Neural progenitor cell (in vitro differentiated cells): Measurements from ENCODE around the gene FES. TPM values are rescaled to one million over a fixed set of nuclear protein-coding genes. Genes with fewer than 3 reads are reported as not detected.

Experiments used
- DNase-seq: peaks from one replicate; pipeline ENCODE4 v3.0.0-alpha.2; 2016; ENCODE audit warnings: low spot score
- H2AFZ ChIP-seq: fragments of 200-600 bp; sonication (generic); replicated peaks from 2 replicates; pipeline ENCODE4 v1.6.1; 2016; ENCODE audit warnings: antibody characterized with exemption
- H3F3A ChIP-seq: fragments of 200-600 bp; sonication (generic); 2 replicates; pipeline ENCODE4 v1.6.1; 2016; ENCODE audit warnings: antibody characterized with exemption, low read depth
- H3K27ac ChIP-seq: fragments of 200-600 bp; sonication (generic); 2 replicates; pipeline ENCODE4 v1.5.1; 2016; ENCODE audit warnings: mild to moderate bottlenecking
- H3K27me3 ChIP-seq: fragments of 200-600 bp; sonication (generic); 2 replicates; pipeline ENCODE4 v1.6.1; 2016; ENCODE audit warnings: mild to moderate bottlenecking, moderate library complexity
- H3K36me3 ChIP-seq: fragments of 200-600 bp; sonication (generic); 2 replicates; pipeline ENCODE4 v1.5.1; 2016
- H3K4me1 ChIP-seq: fragments of 200-600 bp; sonication (generic); 2 replicates; pipeline ENCODE4 v1.6.1; 2016; ENCODE audit warnings: mixed run types
- H3K4me2 ChIP-seq: fragments of 200-600 bp; sonication (generic); 2 replicates; pipeline ENCODE4 v1.6.1; 2016
- H3K4me3 ChIP-seq: fragments of 200-600 bp; sonication (generic); 2 replicates; pipeline ENCODE4 v1.5.1; 2016
- H3K79me2 ChIP-seq: fragments of 200-600 bp; sonication (generic); 2 replicates; pipeline ENCODE4 v1.6.1; 2016; ENCODE audit warnings: low read depth
- H3K9ac ChIP-seq: fragments of 200-600 bp; sonication (generic); 2 replicates; pipeline ENCODE4 v1.6.1; 2016
- H3K9me3 ChIP-seq: fragments of 200-600 bp; sonication (generic); 2 replicates; pipeline ENCODE4 v1.5.1; 2016; ENCODE audit warnings: low read depth
- H4K20me1 ChIP-seq: fragments of 200-600 bp; sonication (generic); 2 replicates; pipeline ENCODE4 v1.6.1; 2016; ENCODE audit warnings: low read depth
- H3K27ac Mint-ChIP-seq: 3 replicates; pipeline ENCODE4 v1.8.0; 2021; ENCODE audit warnings: mixed read lengths
- H3K27me3 Mint-ChIP-seq: 2 replicates; pipeline ENCODE4 v1.8.0; 2022; ENCODE audit warnings: low read depth, mild to moderate bottlenecking, inconsistent platforms, moderate library complexity, mixed read lengths; ENCODE audit not compliant: insufficient read depth
- H3K36me3 Mint-ChIP-seq: 3 replicates; pipeline ENCODE4 v1.8.0; 2021; ENCODE audit warnings: mixed read lengths
- H3K4me1 Mint-ChIP-seq: 3 replicates; pipeline ENCODE4 v1.8.0; 2021; ENCODE audit warnings: mixed read lengths
- H3K4me3 Mint-ChIP-seq: 3 replicates; pipeline ENCODE4 v1.8.0; 2021; ENCODE audit warnings: mild to moderate bottlenecking, moderate library complexity, mixed read lengths
- H3K9me3 Mint-ChIP-seq: 3 replicates; pipeline ENCODE4 v1.8.0; 2020; ENCODE audit warnings: mixed read lengths
- EZH2 ChIP-seq: fragments of 200-600 bp; sonication (generic); IDR thresholded peaks from 2 replicates; pipeline ENCODE4 v1.6.1; 2017; ENCODE audit warnings: antibody characterized with exemption, mild to moderate bottlenecking, moderate library complexity
- EZH2phosphoT487 ChIP-seq: fragments of 200-600 bp; sonication (generic); IDR thresholded peaks from 2 replicates; pipeline ENCODE4 v1.6.1; 2017; ENCODE audit warnings: antibody characterized with exemption
- total RNA-seq: library from RNA; depleted of rRNA; stranded (reverse); fragments of >200 nt; gene quantifications from 2 replicates; pipeline ENCODE4 v1.2.3, GENCODE V29; 2015; ENCODE audit warnings: low replicate concordance
- TF ChIP-seq, protein P1 (sequence below): fragments of 200-600 bp; sonication (generic); IDR thresholded peaks from 2 replicates; pipeline ENCODE4 v1.5.1; 2017; ENCODE audit warnings: antibody characterized with exemption, mild to moderate bottlenecking

FES gene
- total RNA-seq, 1 donor from 2014 or later: 11.7 TPM

DNA sequence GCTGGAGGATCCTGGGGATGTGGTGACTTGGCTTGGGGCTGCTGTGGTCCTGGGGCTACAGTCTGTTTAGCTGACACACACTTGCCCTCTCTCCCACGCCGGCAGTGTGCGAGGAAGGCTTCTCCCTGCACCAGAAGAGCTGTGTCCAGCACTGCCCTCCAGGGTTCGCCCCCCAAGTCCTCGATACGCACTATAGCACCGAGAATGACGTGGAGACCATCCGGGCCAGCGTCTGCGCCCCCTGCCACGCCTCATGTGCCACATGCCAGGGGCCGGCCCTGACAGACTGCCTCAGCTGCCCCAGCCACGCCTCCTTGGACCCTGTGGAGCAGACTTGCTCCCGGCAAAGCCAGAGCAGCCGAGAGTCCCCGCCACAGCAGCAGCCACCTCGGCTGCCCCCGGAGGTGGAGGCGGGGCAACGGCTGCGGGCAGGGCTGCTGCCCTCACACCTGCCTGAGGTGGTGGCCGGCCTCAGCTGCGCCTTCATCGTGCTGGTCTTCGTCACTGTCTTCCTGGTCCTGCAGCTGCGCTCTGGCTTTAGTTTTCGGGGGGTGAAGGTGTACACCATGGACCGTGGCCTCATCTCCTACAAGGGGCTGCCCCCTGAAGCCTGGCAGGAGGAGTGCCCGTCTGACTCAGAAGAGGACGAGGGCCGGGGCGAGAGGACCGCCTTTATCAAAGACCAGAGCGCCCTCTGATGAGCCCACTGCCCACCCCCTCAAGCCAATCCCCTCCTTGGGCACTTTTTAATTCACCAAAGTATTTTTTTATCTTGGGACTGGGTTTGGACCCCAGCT is 2.9 kb upstream of the FES start:
- Histone ChIP-seq H4K20me1 (no peaks in the 10 kb centered on the region), H3K4me2 (no peak overlapping the region), H3F3A (peaks cover 16% of the 10 kb centered on the region), H3K9ac (no peak overlapping the region), H3K4me3 (no peak overlapping the region), H3K36me3 (no peaks in the 10 kb centered on the region), H3K79me2 (no peaks in the 10 kb centered on the region), H3K27me3 (no peaks in the 10 kb centered on the region), H2AFZ (no peak overlapping the region), H3K27ac (no peak overlapping the region), H3K4me1 (peaks cover 13% of the 10 kb centered on the region), H3K9me3 (no peaks in the 10 kb centered on the region)
- no peak overlapping the region for H3K4me3 Mint-ChIP-seq
- TF ChIP-seq, protein P1, sequence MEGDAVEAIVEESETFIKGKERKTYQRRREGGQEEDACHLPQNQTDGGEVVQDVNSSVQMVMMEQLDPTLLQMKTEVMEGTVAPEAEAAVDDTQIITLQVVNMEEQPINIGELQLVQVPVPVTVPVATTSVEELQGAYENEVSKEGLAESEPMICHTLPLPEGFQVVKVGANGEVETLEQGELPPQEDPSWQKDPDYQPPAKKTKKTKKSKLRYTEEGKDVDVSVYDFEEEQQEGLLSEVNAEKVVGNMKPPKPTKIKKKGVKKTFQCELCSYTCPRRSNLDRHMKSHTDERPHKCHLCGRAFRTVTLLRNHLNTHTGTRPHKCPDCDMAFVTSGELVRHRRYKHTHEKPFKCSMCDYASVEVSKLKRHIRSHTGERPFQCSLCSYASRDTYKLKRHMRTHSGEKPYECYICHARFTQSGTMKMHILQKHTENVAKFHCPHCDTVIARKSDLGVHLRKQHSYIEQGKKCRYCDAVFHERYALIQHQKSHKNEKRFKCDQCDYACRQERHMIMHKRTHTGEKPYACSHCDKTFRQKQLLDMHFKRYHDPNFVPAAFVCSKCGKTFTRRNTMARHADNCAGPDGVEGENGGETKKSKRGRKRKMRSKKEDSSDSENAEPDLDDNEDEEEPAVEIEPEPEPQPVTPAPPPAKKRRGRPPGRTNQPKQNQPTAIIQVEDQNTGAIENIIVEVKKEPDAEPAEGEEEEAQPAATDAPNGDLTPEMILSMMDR: no peak
- no peak for TF ChIP-seq EZH2
- no peak for TF ChIP-seq EZH2phosphoT487
- DNase-seq: no peak
- peaks cover 4% of the 10 kb centered on the region for H3K27me3 Mint-ChIP-seq
- H3K9me3 Mint-ChIP-seq: no peaks in the 10 kb centered on the region
- peaks cover 14% of the 10 kb centered on the region for H3K4me1 Mint-ChIP-seq
- H3K27ac Mint-ChIP-seq: no peak overlapping the region
- H3K36me3 Mint-ChIP-seq: peaks cover 21% of the 10 kb centered on the region

DNA sequence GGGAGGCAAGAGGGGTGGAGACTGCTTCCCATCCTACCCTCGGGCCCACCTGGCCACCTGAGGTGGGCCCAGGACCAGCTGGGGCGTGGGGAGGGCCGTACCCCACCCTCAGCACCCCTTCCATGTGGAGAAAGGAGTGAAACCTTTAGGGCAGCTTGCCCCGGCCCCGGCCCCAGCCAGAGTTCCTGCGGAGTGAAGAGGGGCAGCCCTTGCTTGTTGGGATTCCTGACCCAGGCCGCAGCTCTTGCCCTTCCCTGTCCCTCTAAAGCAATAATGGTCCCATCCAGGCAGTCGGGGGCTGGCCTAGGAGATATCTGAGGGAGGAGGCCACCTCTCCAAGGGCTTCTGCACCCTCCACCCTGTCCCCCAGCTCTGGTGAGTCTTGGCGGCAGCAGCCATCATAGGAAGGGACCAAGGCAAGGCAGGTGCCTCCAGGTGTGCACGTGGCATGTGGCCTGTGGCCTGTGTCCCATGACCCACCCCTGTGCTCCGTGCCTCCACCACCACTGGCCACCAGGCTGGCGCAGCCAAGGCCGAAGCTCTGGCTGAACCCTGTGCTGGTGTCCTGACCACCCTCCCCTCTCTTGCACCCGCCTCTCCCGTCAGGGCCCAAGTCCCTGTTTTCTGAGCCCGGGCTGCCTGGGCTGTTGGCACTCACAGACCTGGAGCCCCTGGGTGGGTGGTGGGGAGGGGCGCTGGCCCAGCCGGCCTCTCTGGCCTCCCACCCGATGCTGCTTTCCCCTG is 2.2 kb upstream of the FES start:
- Mint-ChIP-seq H3K9me3 (no peaks in the 10 kb centered on the region), H3K4me1 (peaks cover 14% of the 10 kb centered on the region), H3K36me3 (peaks cover 15% of the 10 kb centered on the region), H3K27ac (no peak overlapping the region), H3K4me3 (no peak overlapping the region), H3K27me3 (peaks cover 4% of the 10 kb centered on the region)
- no peaks in the 10 kb centered on the region for H3K36me3 ChIP-seq
- H3K79me2 ChIP-seq: no peaks in the 10 kb centered on the region
- no peaks in the 10 kb centered on the region for H3K9me3 ChIP-seq
- TF ChIP-seq, protein P1: no peak
- TF ChIP-seq EZH2 (no peak), EZH2phosphoT487 (no peak)
- peaks cover 16% of the 10 kb centered on the region for H3F3A ChIP-seq
- no peaks in the 10 kb centered on the region for H3K27me3 ChIP-seq
- no peak overlapping the region for H3K4me3 ChIP-seq
- no peaks in the 10 kb centered on the region for H4K20me1 ChIP-seq
- H2AFZ ChIP-seq: no peak overlapping the region
- no peak overlapping the region for H3K9ac ChIP-seq
- DNase-seq: no peak
- no peak overlapping the region for H3K4me2 ChIP-seq
- peaks cover 13% of the 10 kb centered on the region for H3K4me1 ChIP-seq
- H3K27ac ChIP-seq: no peak overlapping the region

DNA sequence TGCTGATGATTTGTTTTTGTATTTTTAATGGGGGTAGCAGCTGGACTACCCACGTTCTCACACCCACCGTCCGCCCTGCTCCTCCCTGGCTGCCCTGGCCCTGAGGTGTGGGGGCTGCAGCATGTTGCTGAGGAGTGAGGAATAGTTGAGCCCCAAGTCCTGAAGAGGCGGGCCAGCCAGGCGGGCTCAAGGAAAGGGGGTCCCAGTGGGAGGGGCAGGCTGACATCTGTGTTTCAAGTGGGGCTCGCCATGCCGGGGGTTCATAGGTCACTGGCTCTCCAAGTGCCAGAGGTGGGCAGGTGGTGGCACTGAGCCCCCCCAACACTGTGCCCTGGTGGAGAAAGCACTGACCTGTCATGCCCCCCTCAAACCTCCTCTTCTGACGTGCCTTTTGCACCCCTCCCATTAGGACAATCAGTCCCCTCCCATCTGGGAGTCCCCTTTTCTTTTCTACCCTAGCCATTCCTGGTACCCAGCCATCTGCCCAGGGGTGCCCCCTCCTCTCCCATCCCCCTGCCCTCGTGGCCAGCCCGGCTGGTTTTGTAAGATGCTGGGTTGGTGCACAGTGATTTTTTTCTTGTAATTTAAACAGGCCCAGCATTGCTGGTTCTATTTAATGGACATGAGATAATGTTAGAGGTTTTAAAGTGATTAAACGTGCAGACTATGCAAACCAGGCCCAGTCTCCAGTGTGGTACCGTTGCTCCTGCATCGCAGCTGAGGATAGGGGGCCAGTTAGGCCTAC is 1.4 kb upstream of the FES start:
- H3K27ac ChIP-seq: no peak overlapping the region
- H3F3A ChIP-seq: peaks cover 16% of the 10 kb centered on the region
- TF ChIP-seq EZH2phosphoT487 (no peak), EZH2 (no peak)
- TF ChIP-seq, protein P1: no peak
- H3K9me3 Mint-ChIP-seq: no peaks in the 10 kb centered on the region
- no peak for DNase-seq
- H3K9me3 ChIP-seq: no peaks in the 10 kb centered on the region
- H3K4me1 Mint-ChIP-seq: peaks cover 14% of the 10 kb centered on the region
- no peak overlapping the region for H3K27ac Mint-ChIP-seq
- no peak overlapping the region for H3K9ac ChIP-seq
- H3K4me3 Mint-ChIP-seq: no peak overlapping the region
- H3K36me3 ChIP-seq: no peaks in the 10 kb centered on the region
- H3K4me1 ChIP-seq: peaks cover 13% of the 10 kb centered on the region
- H3K4me2 ChIP-seq: no peak overlapping the region
- H3K36me3 Mint-ChIP-seq: peaks cover 11% of the 10 kb centered on the region
- H3K27me3 ChIP-seq: no peaks in the 10 kb centered on the region
- no peaks in the 10 kb centered on the region for H3K79me2 ChIP-seq
- H2AFZ ChIP-seq: no peak overlapping the region
- no peak overlapping the region for H3K4me3 ChIP-seq
- H4K20me1 ChIP-seq: no peaks in the 10 kb centered on the region
- peaks cover 4% of the 10 kb centered on the region for H3K27me3 Mint-ChIP-seq
